Keratinocyte (primary cell): ENCODE measurements around the gene CA7. TPM values are rescaled to one million over a fixed set of nuclear protein-coding genes. Genes with fewer than 3 reads are reported as not detected.

Experiments used
- DNase-seq: peaks from one replicate; pipeline ENCODE4 v3.0.0-alpha.2; 2011; ENCODE audit warnings: low read depth, missing footprints, low spot score
- FAIRE-seq: peaks from 2 replicates; lab custom pipeline; 2011; peaks lifted over from hg19 to GRCh38; lab: Jason Lieb, UNC
- H2AFZ ChIP-seq: 2 replicates; pipeline ENCODE4 v1.6.0; 2012; ENCODE audit warnings: low read length, control low read depth, inconsistent platforms; ENCODE audit not compliant: control insufficient read depth
- H3K27ac ChIP-seq: 2 replicates; pipeline ENCODE4 v1.5.1; 2011; ENCODE audit warnings: low read length; ENCODE audit not compliant: control insufficient read depth, insufficient read depth
- H3K27me3 ChIP-seq: 3 replicates; pipeline ENCODE4 v1.6.0; 2011; ENCODE audit warnings: low read length; ENCODE audit not compliant: control insufficient read depth, insufficient read depth; ENCODE audit errors: extremely low read depth
- H3K36me3 ChIP-seq, 2 experiments: 2 replicates in 1 of 2; 3 replicates in 1 of 2; pipeline ENCODE4 v1.5.1; 2011; ENCODE audit warnings: low read length in 2 of 2, mild to moderate bottlenecking in 1 of 2; ENCODE audit not compliant: control insufficient read depth in 2 of 2, insufficient read depth in 2 of 2; ENCODE audit errors: extremely low read depth in 1 of 2
- H3K4me1 ChIP-seq: 3 replicates; pipeline ENCODE4 v1.5.1; 2011; ENCODE audit warnings: low read length; ENCODE audit not compliant: control insufficient read depth, insufficient read depth; ENCODE audit errors: extremely low read depth
- H3K4me2 ChIP-seq: 3 replicates; pipeline ENCODE4 v1.6.0; 2011; ENCODE audit warnings: low read depth, low read length; ENCODE audit not compliant: control insufficient read depth, insufficient read depth; ENCODE audit errors: extremely low read depth
- H3K4me3 ChIP-seq, 3 experiments: fragments of 200-600 bp in 1 of 3; sonication (generic) in 1 of 3; 2 replicates in 2 of 3; 3 replicates in 1 of 3; pipeline ENCODE4 v1.5.1; 2011 to 2016; ENCODE audit warnings: low read length in 3 of 3, mild to moderate bottlenecking in 3 of 3, control low read depth in 2 of 3, inconsistent platforms in 1 of 3, low read depth in 1 of 3, mixed read lengths in 1 of 3, mixed run types in 1 of 3, moderate library complexity in 1 of 3; ENCODE audit not compliant: control insufficient read depth in 2 of 3, insufficient read depth in 2 of 3; ENCODE audit errors: extremely low read depth in 1 of 3
- H3K79me2 ChIP-seq: 2 replicates; pipeline ENCODE4 v1.6.0; 2012; ENCODE audit warnings: low read length; ENCODE audit not compliant: control insufficient read depth, insufficient read depth
- H3K9ac ChIP-seq: 3 replicates; pipeline ENCODE4 v1.6.0; 2011; ENCODE audit warnings: low read length; ENCODE audit not compliant: control insufficient read depth, insufficient read depth; ENCODE audit errors: extremely low read depth
- H3K9me1 ChIP-seq: 3 replicates; pipeline ENCODE4 v1.6.0; 2011; ENCODE audit warnings: low read length; ENCODE audit not compliant: control insufficient read depth, insufficient read depth; ENCODE audit errors: extremely low read depth
- H3K9me3 ChIP-seq: 2 replicates; pipeline ENCODE4 v1.5.1; 2012; ENCODE audit warnings: low read depth, low read length; ENCODE audit not compliant: control insufficient read depth
- H4K20me1 ChIP-seq: 3 replicates; pipeline ENCODE4 v1.6.0; 2011; ENCODE audit warnings: low read length; ENCODE audit not compliant: control insufficient read depth, insufficient read depth; ENCODE audit errors: extremely low read depth
- EZH2 ChIP-seq: IDR thresholded peaks from one replicate; pipeline ENCODE4 v1.6.1; 2012; ENCODE audit warnings: inconsistent platforms, mild to moderate bottlenecking, low read length, moderate library complexity
- dilution Hi-C: fragments of 300-500 bp; cut with MboI; formaldehyde crosslinking; loops from one replicate; pipeline ENCODE4 v1.7.0; 2020; ENCODE audit warnings: low sequenced_read_pairs; ENCODE audit not compliant: extremely low pct_ligation_motif_present
- polyA plus RNA-seq, 5 experiments: library from polyadenylated mRNA; depleted of rRNA in 3 of 5; stranded (reverse) in 3 of 5; stranded (forward) in 1 of 5; unstranded in 1 of 5; fragments of >200 nt; gene quantifications; 1 replicate in 1 of 5; 2 replicates in 3 of 5; 3 replicates in 1 of 5; pipeline versions ENCODE4 v1.2.1 to v1.2.3, GENCODE V29; 2011 to 2012; ENCODE audit warnings: missing spikeins in 2 of 5, low read depth in 1 of 5, low replicate concordance in 1 of 5
- TF ChIP-seq, protein P1 (sequence below), 3 experiments: IDR thresholded peaks in 1 of 3; conservative IDR thresholded peaks in 1 of 3; optimal IDR thresholded peaks in 1 of 3; 2 replicates in 2 of 3; 3 replicates in 1 of 3; pipeline versions ENCODE3 to v1.5.1; 2011; ENCODE audit warnings: low read length in 3 of 3, mild to moderate bottlenecking in 3 of 3, moderate library complexity in 2 of 3, control low read depth in 1 of 3, inconsistent platforms in 1 of 3; ENCODE audit not compliant: insufficient read depth in 2 of 3; ENCODE audit errors: extremely low read depth in 1 of 3

CA7 gene
- polyA plus RNA-seq, 1 donor (not counting 4 experiments of a cell fraction or from before 2014, with no cell fraction given) = not detected

DNA sequence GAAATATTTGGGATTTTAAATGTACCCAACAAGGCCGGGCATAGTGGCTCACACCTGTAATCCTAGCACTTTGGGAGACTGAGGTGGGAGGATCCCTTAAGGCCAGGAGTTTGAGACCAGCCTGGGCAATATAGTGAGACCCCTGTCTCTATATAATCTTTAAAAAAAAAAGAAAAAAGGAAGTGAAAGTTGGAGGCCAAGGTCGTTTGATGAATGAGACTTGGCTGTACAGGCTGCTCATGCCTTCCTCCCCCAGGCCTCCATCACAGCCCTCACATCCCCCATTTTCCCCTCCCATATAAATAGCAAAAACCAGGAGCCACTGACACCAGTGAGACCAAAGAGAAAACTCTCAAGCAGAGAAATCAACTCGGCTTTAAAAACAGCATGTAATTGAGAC is 3.3 kb upstream of the CA7 start:
- H3K9ac ChIP-seq = no peak overlapping the region
- H3K27ac ChIP-seq = no peak overlapping the region
- TF ChIP-seq, protein P1, sequence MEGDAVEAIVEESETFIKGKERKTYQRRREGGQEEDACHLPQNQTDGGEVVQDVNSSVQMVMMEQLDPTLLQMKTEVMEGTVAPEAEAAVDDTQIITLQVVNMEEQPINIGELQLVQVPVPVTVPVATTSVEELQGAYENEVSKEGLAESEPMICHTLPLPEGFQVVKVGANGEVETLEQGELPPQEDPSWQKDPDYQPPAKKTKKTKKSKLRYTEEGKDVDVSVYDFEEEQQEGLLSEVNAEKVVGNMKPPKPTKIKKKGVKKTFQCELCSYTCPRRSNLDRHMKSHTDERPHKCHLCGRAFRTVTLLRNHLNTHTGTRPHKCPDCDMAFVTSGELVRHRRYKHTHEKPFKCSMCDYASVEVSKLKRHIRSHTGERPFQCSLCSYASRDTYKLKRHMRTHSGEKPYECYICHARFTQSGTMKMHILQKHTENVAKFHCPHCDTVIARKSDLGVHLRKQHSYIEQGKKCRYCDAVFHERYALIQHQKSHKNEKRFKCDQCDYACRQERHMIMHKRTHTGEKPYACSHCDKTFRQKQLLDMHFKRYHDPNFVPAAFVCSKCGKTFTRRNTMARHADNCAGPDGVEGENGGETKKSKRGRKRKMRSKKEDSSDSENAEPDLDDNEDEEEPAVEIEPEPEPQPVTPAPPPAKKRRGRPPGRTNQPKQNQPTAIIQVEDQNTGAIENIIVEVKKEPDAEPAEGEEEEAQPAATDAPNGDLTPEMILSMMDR (optimal IDR thresholded peaks at IDR 0.05 in 1 of 3, IDR thresholded peaks at IDR 0.05 in 1 of 3, conservative IDR thresholded peaks at IDR 0.05 in 1 of 3; ENCODE audit: extremely low read depth in 1 of 3, insufficient read depth in 2 of 3, low read length in 3 of 3) = no peak
- TF ChIP-seq EZH2 = no peak
- no peaks in the 10 kb centered on the region for H3K79me2 ChIP-seq
- H3K27me3 ChIP-seq = peaks cover 28% of the 10 kb centered on the region
- FAIRE-seq = no peak
- no peaks in the 10 kb centered on the region for H3K9me1 ChIP-seq
- no peak overlapping the region for H3K4me2 ChIP-seq
- H3K36me3 ChIP-seq = no peaks in the 10 kb centered on the region
- dilution Hi-C loops = no loop called here
- H4K20me1 ChIP-seq = no peaks in the 10 kb centered on the region
- no peak overlapping the region for H2AFZ ChIP-seq
- no peak for DNase-seq
- H3K9me3 ChIP-seq = no peaks in the 10 kb centered on the region
- H3K4me1 ChIP-seq = no peaks in the 10 kb centered on the region
- H3K4me3 ChIP-seq = no peak overlapping the region

DNA sequence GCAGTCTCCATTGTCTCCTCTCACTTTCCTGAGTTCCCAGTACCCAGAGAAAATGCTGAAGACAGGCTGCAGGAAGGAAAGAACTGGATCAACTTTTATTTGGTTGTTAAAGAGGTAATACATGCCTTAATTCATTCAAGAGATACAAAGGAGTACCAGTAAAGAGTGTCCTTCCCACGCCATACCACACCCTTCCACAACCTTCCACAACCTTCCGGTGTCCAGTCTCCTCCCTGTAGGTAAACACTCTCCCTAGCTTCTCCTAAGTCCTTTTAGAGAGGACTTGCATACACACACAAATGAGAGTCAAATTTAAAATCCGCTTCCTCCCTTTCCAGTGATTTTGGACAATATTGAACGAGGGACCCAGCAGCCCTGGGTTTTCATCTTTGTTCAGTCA is 2.8 kb upstream of the CA7 start:
- no peak for DNase-seq
- dilution Hi-C loops = no loop called here
- Histone ChIP-seq H3K4me2 (no peak overlapping the region), H3K27me3 (peaks cover 32% of the 10 kb centered on the region), H3K9ac (no peak overlapping the region), H2AFZ (no peak overlapping the region), H3K79me2 (no peaks in the 10 kb centered on the region), H4K20me1 (no peaks in the 10 kb centered on the region), H3K4me3 (no peak overlapping the region), H3K4me1 (no peaks in the 10 kb centered on the region), H3K9me1 (no peaks in the 10 kb centered on the region), H3K27ac (no peak overlapping the region), H3K36me3 (no peaks in the 10 kb centered on the region), H3K9me3 (no peaks in the 10 kb centered on the region)
- TF ChIP-seq, protein P1 (optimal IDR thresholded peaks at IDR 0.05 in 1 of 3, IDR thresholded peaks at IDR 0.05 in 1 of 3, conservative IDR thresholded peaks at IDR 0.05 in 1 of 3; ENCODE audit: extremely low read depth in 1 of 3, insufficient read depth in 2 of 3, low read length in 3 of 3) = no peak
- TF ChIP-seq EZH2 = no peak
- no peak for FAIRE-seq
